HuH-7 (cell line): ENCODE measurements around the gene CHRND.

Experiments used
- DNase-seq: peaks from one replicate; pipeline ENCODE4 v3.0.0; 2011; ENCODE audit warnings: low spot score

Gene CHRND

DNA sequence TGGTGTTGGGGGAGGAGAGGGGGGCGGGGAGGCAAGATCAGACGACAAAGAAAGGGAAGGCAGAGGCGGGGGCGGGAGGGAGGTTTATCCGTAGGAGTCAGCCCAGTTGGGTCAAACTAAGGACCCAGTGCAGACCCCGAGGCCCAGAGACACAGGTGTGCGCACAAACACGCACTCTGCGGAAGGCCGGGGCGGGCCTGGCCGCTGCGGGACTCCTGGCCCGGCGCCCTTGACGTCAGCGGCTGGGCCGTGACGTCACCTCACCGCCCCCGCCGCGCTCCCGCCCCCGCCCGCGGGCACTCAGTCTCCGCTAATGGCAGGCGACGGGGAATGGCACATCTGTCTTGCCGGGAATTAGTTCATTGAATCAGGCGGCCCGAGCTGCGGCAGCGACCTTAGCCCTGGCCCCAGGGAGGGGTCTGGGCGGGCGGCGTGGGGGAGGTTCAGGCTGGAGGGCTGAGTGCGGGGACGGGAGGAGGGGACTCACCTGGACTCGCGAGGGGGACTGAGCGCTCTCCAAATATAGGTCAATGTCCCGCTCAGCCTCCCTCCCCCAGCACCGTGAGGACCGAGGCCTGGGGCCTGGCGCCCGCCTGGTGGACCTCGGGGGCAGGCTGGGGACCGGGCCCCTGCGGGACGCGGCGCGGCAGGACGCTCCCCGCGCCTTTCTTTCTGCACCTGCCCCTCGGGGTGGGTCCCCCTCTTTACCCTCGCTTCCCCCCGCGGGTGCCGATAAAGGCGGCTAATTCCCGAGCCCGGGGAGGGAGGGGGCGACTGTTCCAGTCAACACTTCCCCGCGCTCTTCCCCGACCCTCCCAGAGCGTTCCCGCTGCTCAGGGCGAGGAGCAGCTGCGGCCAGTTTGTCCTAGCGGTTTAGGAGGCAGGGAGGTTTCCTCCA lies 22.8 kb upstream of the CHRND start:
- DNase-seq, result peak; percentile 59

DNA sequence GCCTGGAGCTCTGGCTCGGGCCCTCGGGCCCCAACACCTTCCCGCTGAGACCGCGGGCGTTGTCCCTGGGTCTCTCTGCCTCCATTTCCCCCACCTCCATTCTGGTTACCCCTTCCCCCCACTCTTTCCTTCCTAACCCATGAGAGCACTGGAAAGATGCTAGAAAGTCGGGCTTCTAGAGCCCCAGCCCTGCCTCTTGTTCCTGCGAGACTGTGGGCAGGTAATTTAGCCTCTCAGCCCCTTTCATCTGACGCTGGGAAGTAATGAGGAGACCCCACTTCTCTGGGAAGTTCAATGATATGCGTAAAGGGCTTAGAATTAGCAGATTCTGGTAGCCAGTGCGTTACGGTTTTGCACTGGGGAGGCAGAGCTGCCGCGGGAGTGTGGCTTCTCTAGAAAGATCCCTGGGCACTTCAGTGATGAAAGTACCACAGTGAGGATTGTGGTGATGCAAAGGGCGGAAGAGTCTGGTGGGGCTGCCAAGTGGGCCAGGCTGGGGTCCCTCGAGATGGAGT lies 22.1 kb upstream of the CHRND start:
- no peak for DNase-seq

DNA sequence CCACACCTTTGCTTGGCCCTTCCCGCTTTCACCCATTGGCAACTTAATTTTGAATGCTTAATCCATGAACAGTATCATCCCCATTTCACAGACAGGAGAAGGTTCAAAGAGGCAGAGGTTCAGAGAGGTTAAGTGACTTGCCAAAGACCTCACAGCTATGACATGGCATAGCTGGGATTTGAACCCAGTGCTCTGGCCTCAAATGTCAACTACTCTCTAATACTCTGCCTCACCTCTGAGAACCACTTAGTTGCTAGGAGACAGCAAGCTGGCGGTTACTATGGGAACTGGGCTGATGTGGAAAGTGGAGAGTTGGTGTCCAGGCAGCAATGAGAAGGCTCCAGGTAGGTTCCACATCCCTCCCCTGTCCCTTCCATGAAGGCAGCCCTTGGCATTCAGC lies 21.5 kb upstream of the CHRND start:
- DNase-seq, result no peak

DNA sequence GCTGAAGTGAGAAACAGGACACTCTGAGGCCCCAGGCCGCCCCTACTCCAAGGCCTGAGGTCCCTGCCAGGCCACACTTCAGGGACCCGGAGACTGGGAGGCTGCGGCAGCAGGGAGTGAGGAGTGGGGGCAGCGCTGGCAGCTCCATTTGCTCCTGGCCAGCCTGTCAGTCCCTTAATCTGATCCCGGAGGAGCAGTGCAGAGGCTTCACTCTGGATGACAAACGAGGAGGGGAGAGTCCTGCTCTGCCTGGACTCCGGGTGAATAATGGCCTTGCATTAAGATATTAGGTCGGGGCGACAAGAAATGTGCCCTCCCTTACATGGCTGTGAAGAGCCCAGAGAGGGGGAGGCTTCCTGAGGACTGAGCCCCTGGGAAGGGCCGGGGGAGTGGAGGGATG lies 20.1 kb upstream of the CHRND start:
- no peak for DNase-seq

DNA sequence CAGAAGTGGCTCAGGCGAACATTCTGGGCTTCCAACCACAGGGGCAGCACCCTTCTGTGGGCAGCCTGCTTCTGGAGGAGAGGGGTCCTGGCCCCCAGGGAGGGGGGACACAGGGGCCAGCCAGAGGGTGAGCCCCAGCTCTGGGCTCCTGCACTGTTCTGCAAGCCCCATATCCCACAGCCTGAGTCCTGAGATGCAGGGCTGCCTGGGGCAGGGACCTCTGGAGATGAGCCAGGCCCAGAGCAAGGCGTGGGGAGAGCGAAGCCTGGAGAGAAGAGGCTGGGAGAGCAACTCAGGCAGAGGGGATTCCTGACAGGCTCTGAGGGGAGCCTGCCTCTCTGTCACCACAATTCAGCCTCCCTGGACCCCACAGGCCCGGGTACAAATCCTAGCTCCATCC lies 19.3 kb upstream of the CHRND start:
- DNase-seq, result no peak

DNA sequence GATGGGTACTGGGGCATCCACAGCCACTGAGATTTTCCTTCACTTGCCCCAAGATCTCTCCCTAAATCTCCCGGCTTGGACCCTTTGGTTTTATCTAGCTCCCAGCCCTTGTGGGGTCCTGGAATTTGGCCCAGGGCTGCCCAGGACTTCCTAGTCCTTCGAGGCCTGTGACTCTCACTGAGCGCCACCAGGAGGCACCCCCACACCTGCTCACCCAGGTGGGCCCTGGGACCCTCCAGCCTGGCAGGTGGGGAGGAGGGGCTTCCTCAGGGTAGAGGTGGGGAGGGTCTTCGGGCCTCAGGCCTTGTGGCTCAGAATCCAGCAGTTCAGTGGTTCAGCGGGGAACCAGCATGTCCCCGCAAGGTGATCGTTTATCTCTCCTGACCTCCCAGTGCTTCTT lies 17.7 kb upstream of the CHRND start:
- no peak for DNase-seq

DNA sequence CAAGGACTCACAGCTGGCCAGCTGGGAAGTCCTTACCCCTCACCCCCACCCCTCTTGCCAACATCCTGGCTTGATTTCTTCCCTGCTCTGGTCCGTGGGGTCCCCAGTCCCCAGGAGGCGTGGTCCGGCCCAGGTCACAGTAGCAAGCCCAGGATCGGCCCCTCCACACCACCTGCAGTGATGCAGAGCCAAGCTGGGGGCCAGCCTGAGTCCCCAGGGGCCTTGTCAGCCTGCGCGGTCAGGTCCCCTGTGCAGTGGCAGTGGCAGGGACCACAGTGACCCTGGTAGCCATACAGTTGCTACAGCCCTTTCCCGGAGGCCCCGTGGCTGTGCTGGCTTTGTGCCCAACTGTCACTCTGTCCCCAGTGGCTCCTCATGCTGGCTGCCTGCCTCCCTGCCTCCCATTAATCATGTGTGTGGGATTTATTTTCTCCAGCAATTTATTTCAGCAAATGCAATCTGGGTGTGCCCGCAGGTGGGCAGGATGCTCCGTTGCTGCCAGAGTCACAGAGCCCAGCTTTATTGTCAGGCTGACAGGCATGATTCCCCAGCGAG lies 14.5 kb upstream of the CHRND start:
- DNase-seq, result no peak

DNA sequence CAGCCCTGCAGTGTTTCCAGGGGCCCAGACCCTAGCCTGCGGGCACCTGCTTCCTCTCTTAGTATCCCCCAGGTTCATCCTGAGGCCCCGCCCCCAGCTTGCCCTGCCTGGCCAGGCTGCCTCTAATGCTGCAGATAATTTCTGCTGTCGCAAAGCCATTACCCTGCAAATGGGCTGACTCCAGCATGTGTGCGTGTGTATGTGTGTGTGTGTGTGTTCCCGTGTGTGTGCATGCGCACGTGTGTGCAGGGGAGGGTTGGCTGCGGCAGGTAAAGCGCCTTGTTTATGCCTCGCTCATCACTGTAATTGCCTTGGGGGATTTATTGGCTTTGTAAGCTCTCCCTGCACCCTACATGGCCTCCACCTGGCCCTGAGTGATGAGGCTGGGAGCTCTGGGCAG lies 13.4 kb upstream of the CHRND start:
- no peak for DNase-seq

DNA sequence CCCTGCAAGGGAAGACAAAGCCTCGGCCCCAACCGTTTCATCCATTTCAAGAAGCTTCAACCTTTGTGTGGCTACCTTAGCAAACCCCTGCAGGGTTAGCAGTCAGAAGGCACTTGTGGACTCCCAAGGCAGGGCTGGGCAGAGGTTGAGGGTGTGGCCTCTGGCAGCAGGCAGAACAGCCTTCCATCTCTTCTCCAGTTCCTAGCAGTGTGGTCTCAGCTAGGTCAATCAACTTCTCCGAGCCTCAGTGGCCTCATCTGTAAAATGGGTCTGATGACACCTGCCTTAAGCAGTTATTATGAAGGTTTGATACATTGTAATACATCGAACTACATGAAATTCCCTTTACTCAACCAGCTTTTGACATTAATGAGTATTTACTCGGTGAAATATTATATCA lies 12.6 kb upstream of the CHRND start:
- DNase-seq, result no peak

DNA sequence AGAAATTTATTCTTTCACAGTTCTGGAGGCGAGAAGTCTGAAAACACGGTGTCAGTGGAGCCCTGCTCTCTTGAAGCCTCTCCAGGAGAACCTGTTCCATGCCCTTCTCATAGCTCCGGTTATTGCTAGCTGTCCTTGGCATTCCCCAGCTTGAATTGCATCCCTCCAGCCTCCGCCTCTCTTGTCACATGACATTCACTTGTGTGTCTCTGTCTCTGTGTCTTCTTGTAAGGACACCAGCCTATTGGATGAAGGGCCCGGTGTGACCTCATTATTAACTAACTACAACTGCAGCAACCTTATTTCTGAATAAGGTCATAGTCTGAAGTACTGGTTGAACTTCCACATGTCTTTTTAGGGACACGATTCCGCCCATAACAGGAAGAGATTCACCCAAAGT lies 10.3 kb upstream of the CHRND start:
- no peak for DNase-seq

DNA sequence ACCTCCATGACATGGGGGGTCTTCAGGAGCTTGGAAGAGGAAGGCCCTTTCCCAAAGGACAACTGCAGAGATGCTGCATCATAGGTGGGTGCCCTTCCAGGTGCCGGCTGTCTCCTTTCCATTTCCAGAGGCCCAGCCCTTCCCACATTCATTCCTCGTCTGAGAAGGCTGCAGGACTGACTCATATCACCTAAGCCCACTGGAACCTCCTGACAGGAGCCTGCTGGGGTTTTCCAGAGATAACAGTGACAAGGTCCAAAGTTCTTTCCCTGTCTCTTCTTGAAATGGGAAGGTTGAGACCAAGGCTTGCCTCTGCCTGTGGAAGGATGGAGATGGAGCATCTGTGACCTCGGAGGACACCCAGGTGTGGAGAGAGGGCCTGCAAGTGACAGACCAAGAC lies 9.4 kb upstream of the CHRND start:
- DNase-seq, result no peak

DNA sequence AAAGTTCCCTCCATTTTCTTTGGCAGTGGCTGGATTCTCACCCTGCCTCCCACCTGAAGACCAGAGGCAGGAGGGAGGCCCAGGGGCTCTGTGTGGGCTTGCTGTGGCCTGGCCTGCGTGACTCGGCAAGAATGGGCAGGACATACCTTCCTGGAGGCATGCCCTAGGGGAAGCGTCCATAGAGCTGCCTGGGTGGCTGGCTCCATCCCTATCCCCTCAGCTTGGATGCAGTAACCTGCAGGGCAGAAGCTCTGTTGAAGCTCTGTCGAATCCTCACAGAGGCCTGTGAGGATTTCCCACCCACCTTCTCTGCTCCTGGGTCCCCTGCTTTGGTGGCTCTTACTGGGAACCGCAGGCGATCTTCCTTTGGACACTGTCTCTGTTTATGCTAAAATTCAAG lies 7.1 kb upstream of the CHRND start:
- DNase-seq, result no peak

DNA sequence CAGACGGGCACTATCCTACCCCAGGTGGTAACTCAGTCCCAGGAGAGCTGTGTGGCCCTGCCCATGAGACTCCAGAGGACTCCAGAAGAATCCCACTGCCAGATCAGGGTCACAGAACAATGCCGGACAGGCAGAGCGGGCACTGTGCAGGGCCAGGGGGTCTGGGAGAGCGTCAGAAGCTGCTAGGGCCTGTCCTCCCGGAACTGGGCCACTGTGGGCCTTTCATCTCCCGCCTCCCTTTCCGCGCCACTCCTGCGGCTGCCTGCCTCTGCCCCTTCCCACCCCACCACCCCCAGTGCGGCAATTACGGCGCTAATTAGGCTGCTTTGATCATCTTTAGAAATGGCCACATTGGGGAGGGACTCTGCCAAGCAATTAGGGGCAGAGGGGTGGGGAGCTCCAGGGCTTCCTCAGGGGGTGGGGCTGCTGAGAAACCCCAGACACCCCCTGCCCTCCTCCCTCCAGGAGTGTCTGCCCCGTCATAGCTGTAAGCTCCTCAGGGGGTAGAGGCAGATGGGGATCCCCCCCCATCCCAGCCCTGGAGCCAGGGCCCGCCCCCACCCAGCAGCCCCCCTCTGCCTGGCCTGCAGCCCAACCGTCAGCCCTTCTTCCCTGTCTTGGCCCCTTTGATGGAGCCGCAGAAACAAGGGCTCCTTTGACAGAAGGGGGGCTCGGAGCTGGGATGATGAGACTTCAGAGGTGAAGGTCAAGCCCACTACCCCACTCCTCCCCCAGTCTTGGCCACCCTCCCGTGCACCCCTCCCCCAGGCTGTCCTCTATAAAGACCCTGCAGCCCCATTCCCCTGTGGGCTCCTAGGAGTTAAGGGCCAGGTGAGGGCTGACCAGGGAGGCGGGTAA lies 6.2 kb upstream of the CHRND start, which contains the start of gene PRSS56:
TSS of gene PRSS56 (plus strand) at position 808 of the 858 bp plus-strand sequence. CDS start 211 bp downstream, outside the sequence.
- no peak for DNase-seq

DNA sequence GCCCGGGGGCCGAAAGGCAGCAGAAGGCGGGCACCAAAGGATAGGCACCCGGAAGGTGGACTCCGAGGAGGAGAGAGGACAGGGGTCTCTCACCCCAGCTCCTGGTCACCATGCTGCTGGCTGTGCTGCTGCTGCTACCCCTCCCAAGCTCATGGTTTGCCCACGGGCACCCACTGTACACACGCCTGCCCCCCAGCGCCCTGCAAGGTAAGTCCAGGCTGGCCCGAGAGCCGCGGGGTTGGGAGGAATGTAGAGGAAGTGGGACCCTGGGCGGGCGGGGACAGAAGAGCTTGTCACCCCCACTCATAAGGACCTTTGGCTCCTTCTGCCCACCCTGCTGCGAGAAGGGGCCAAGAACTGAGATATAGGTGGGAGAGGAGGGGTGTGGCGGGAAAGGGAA lies 5.5 kb upstream of the CHRND start:
- no peak for DNase-seq

DNA sequence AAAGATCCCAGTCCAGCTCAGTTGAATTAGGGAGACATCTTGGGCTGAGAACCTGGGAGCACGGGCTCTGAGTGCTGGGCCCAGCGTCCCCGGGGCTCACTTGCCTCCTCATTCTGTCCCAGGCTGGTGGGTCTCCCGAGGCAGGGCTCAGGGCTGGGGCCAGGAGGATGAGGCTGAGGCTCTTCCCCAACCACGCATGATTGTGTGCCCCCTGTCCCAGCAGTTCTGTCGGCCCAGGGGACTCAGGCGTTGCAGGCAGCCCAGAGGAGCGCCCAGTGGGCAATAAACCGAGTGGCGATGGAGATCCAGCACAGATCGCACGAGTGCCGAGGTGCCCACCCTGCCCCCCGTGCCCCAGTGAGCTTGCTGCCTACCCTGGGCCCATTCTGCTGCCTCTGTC lies 4.9 kb upstream of the CHRND start:
- no peak for DNase-seq

DNA sequence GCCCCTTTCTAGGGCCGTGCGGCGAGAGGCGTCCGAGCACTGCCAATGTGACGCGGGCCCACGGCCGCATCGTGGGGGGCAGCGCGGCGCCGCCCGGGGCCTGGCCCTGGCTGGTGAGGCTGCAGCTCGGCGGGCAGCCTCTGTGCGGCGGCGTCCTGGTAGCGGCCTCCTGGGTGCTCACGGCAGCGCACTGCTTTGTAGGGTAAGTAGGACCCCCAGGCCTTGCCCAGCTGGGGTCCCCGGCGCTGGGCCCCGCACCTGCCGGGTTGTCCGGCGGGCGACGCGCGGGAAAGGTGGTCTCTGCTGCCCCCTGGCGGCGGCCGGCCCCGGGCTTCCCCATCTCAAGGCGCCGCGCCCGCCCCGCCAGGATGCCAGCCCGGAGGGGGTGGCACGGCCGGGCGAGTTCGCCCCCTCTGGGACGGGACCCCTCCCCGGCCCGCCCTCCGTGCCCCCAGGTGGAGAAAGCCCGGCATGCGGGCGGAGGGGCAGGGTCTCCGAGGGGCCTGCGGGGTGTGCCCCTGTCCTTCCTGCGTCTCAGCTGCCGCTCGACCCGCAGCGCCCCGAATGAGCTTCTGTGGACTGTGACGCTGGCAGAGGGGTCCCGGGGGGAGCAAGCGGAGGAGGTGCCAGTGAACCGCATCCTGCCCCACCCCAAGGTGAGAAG lies 3.9 kb upstream of the CHRND start:
- DNase-seq, result peak; percentile 85

DNA sequence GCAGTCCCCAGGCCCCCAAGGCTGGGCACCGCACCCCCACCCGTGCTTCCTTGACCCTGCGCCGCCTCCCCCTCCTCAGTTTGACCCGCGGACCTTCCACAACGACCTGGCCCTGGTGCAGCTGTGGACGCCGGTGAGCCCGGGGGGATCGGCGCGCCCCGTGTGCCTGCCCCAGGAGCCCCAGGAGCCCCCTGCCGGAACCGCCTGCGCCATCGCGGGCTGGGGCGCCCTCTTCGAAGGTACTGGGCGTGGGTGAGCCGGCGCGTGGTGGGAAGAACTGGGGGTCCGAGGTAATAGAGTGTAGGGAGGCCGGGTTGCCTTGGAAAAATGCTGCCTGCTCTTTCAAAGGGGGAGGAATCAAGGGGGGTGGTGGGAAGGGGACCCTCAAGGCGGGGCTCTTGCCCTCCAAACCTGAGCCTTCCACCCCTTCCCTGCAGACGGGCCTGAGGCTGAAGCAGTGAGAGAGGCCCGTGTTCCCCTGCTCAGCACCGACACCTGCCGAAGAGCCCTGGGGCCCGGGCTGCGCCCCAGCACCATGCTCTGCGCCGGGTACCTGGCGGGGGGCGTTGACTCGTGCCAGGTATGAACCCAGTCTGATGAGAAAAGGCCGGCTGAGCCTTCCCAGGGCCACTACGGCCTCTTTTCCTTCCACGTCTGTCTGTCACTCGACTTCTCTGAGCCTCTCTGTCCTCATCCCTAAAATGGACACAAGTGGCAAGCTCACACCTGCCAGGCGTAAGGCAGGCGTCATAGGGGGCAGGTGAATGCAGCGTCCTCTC lies 3.1 kb upstream of the CHRND start:
- DNase-seq, result no peak

DNA sequence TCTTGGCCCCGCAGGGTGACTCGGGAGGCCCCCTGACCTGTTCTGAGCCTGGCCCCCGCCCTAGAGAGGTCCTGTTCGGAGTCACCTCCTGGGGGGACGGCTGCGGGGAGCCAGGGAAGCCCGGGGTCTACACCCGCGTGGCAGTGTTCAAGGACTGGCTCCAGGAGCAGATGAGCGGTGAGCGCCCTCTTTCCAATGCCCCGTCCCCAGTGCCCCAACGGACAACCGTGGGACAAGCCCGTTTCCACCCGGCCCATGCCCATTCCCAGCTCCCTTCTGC lies 2.6 kb upstream of the CHRND start:
- DNase-seq, result no peak

DNA sequence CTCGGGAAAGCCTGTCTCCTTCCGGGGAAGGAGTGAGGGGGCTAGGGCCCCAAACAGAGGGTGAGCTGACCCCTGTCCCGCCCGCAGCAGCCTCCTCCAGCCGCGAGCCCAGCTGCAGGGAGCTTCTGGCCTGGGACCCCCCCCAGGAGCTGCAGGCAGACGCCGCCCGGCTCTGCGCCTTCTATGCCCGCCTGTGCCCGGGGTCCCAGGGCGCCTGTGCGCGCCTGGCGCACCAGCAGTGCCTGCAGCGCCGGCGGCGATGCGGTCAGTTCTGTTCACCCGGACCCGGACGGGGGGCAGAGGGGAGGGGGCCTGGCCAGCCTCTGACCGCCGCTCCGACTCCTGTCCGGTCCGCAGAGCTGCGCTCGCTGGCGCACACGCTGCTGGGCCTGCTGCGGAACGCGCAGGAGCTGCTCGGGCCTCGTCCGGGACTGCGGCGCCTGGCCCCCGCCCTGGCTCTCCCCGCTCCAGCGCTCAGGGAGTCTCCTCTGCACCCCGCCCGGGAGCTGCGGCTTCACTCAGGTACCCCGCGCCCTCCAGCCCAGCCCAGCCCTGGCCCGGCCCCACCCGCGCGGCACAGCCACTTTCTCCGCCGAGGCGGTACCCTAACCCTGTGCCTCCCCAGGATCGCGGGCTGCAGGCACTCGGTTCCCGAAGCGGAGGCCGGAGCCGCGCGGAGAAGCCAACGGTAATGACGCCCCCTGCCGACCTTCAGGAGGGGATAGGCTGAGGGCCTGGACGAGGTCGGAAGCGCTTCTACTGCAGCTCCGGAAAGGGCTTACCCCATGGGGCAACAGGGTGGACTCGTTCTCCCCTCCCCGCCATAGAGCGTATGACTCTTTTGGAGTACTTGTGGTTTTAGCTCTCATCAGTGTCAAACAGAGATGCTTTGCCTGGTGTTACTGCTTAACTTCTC lies 2.0 kb upstream of the CHRND start:
- DNase-seq, result peak; percentile 93

DNA sequence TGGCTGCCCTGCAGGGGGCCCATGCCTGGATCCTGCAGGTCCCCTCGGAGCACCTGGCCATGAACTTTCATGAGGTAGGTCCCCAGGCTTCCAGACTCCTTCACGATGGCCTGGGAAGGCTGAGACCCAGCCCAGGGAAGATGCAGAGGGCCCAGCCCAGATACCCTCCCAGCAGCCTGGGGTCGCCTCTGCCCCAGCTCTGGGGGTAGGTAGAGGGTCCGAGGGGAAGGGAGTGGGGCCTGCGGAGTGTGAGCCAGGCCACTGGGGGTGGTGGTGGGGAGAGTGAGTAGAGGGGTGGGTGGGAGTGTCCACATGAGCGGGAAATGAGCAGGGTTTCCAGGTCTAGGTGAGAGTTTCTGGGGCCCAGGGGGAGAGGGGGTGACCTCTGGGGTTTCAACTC lies 1.2 kb upstream of the CHRND start:
- DNase-seq, result no peak
